ENCODE data around the gene TIMM23.

DNA sequence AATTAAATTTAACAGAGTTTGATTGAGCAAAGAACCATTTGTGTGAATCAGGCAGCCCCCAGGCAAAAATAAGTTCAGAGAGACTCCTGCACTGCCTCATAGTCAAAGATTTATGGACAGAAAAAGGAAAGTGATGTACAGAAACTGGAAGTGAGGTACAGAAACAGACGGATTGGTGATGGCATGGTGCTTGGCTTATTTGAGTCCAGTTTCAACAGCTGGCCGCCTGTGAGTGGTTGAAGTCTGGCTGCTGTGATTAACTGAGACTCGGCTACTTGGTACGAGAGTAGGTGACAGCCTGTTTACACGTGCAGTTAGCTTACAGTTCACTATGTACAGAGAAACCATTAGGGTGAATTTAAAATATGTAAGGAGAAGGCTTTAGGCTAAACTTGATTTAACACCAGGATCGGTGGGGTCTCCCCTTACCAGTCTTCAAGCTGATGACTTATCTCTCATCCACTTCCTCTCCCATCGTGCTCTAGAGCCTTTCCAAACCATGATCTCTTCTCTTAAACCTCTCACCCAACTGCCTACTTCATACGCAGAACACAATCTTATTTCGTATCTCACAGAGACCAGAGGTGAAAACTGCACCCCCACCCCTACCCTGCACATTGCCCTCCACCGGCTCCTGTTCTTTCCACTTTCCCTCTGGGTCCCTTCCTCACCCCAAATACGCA lies 78.8 kb downstream of the TIMM23 start:
- TF ChIP-seq POLR2A (IDR thresholded peaks at IDR 0.05; ENCODE audit: low read depth, low read length) (no peak), RAD21 (IDR thresholded peaks at IDR 0.05; ENCODE audit: insufficient read depth, low read depth, low read length) (no peak), EZH2 (IDR thresholded peaks at IDR 0.05; ENCODE audit: borderline replicate concordance, control insufficient read depth, low read depth, low read length) (no peak), POLR2AphosphoS5 (IDR thresholded peaks at IDR 0.05; ENCODE audit: low read length) (no peak), SRF (IDR thresholded peaks at IDR 0.05; ENCODE audit: low read depth in 2 of 2, low read length in 2 of 2) (no peak), SPI1 (IDR thresholded peaks at IDR 0.05; ENCODE audit: borderline replicate concordance, insufficient read depth, low read depth, low read length) (no peak), NR2F1 (conservative IDR thresholded peaks at IDR 0.05) (no peak), NFYB (IDR thresholded peaks at IDR 0.05; ENCODE audit: insufficient read depth, low read depth, low read length) (no peak), ETV6 (conservative IDR thresholded peaks at IDR 0.05 in 1 of 2, IDR thresholded peaks at IDR 0.05 in 1 of 2; ENCODE audit: borderline replicate concordance in 1 of 2, low read depth in 1 of 2) (no peak), MEF2B (IDR thresholded peaks at IDR 0.05; ENCODE audit: partially characterized antibody, poor library complexity, severe bottlenecking) (no peak), POLR2AphosphoS2 (IDR thresholded peaks at IDR 0.05; ENCODE audit: low read depth, low read length) (no peak)
- TF ChIP-seq, protein P1, sequence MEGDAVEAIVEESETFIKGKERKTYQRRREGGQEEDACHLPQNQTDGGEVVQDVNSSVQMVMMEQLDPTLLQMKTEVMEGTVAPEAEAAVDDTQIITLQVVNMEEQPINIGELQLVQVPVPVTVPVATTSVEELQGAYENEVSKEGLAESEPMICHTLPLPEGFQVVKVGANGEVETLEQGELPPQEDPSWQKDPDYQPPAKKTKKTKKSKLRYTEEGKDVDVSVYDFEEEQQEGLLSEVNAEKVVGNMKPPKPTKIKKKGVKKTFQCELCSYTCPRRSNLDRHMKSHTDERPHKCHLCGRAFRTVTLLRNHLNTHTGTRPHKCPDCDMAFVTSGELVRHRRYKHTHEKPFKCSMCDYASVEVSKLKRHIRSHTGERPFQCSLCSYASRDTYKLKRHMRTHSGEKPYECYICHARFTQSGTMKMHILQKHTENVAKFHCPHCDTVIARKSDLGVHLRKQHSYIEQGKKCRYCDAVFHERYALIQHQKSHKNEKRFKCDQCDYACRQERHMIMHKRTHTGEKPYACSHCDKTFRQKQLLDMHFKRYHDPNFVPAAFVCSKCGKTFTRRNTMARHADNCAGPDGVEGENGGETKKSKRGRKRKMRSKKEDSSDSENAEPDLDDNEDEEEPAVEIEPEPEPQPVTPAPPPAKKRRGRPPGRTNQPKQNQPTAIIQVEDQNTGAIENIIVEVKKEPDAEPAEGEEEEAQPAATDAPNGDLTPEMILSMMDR (IDR thresholded peaks at IDR 0.05 in 2 of 3, conservative IDR thresholded peaks at IDR 0.05 in 1 of 3; ENCODE audit: control insufficient read depth in 2 of 3, extremely low read depth in 1 of 3, insufficient read depth in 1 of 3, low read depth in 3 of 3, low read length in 3 of 3) = no peak
- TF ChIP-seq, protein P2, sequence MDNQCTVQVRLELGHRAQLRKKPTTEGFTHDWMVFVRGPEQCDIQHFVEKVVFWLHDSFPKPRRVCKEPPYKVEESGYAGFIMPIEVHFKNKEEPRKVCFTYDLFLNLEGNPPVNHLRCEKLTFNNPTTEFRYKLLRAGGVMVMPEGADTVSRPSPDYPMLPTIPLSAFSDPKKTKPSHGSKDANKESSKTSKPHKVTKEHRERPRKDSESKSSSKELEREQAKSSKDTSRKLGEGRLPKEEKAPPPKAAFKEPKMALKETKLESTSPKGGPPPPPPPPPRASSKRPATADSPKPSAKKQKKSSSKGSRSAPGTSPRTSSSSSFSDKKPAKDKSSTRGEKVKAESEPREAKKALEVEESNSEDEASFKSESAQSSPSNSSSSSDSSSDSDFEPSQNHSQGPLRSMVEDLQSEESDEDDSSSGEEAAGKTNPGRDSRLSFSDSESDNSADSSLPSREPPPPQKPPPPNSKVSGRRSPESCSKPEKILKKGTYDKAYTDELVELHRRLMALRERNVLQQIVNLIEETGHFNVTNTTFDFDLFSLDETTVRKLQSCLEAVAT (IDR thresholded peaks at IDR 0.05) = no peak
